NCI-H69 (cell line): ENCODE data around the gene FBXL7.

Source experiments
- DNase-seq: peaks from one replicate; lab custom pipeline; 2025; lab: John Stamatoyannopoulos, UW

FBXL7 gene

GRCh38 chr5:15614679-15615078 is 114.7 kb downstream of the FBXL7 start:
- DNase-seq = no peak

GRCh38 chr5:15615859-15616258 is 115.9 kb downstream of the FBXL7 start:
- no peak for DNase-seq

- no peak for DNase-seq
Observed at GRCh38 chr5:15618938-15619337, 119.0 kb downstream of the FBXL7 start.

GRCh38 chr5:15620501-15620900 is 120.5 kb downstream of the FBXL7 start:
- DNase-seq = no peak

GRCh38 chr5:15621094-15621493 is 121.1 kb downstream of the FBXL7 start:
- no peak for DNase-seq

GRCh38 chr5:15623794-15624193 is 123.8 kb downstream of the FBXL7 start:
- no peak for DNase-seq

- no peak for DNase-seq
Observed at GRCh38 chr5:15627109-15627508, 127.1 kb downstream of the FBXL7 start.

GRCh38 chr5:15627647-15628046 is 127.7 kb downstream of the FBXL7 start:
- DNase-seq = no peak

- no peak for DNase-seq
Observed at GRCh38 chr5:15630441-15630840, 130.5 kb downstream of the FBXL7 start.

- no peak for DNase-seq
Observed at GRCh38 chr5:15634591-15635288, 134.8 kb downstream of the FBXL7 start.

- DNase-seq = no peak
Observed at GRCh38 chr5:15635289-15635616, 135.3 kb downstream of the FBXL7 start.

GRCh38 chr5:15637345-15637744 is 137.4 kb downstream of the FBXL7 start:
- no peak for DNase-seq

GRCh38 chr5:15637886-15638285 is 137.9 kb downstream of the FBXL7 start:
- DNase-seq = no peak

GRCh38 chr5:15638296-15638695 is 138.3 kb downstream of the FBXL7 start:
- DNase-seq = no peak

- DNase-seq = no peak
Observed at GRCh38 chr5:15639288-15639687, 139.3 kb downstream of the FBXL7 start.

GRCh38 chr5:15640116-15640515 is 140.1 kb downstream of the FBXL7 start:
- no peak for DNase-seq

GRCh38 chr5:15643731-15644130 is 143.8 kb downstream of the FBXL7 start:
- no peak for DNase-seq

- no peak for DNase-seq
Observed at GRCh38 chr5:15645381-15646160, 145.6 kb downstream of the FBXL7 start.

- no peak for DNase-seq
Observed at GRCh38 chr5:15646371-15646770, 146.4 kb downstream of the FBXL7 start.

GRCh38 chr5:15647251-15647650 is 147.3 kb downstream of the FBXL7 start:
- no peak for DNase-seq

GRCh38 chr5:15650266-15650665 is 150.3 kb downstream of the FBXL7 start:
- no peak for DNase-seq

GRCh38 chr5:15654779-15655178 is 154.8 kb downstream of the FBXL7 start:
- no peak for DNase-seq

- no peak for DNase-seq
Observed at GRCh38 chr5:15655683-15656082, 155.7 kb downstream of the FBXL7 start.

GRCh38 chr5:15664961-15665360 is 165.0 kb downstream of the FBXL7 start:
- no peak for DNase-seq
